CD4-positive, alpha-beta T cell (primary cell): Measurements from ENCODE around the gene KCMF1. TPM values are rescaled to one million over a fixed set of nuclear protein-coding genes. Genes with fewer than 3 reads are reported as not detected.

Experiments
- ATAC-seq: fragments of 200-7000 bp; cut with Tn5 transposase; one replicate; pipeline ENCODE4 v1.10.0; 2022; ENCODE audit warnings: mild to moderate bottlenecking; ENCODE audit not compliant: poor library complexity
- CTCF ChIA-PET: fragments of 350-600 bp; sonication (Branson Sonifier 250); formaldehyde crosslinking; loops from one replicate; lab custom pipeline; 2021; ENCODE audit warnings: antibody characterized with exemption, inconsistent platforms; lab: Charles Lee
- POLR2A ChIA-PET: fragments of 350-600 bp; sonication (Branson Sonifier 250); formaldehyde crosslinking; loops from one replicate; lab custom pipeline; 2021; ENCODE audit warnings: antibody characterized with exemption, inconsistent platforms; lab: Charles Lee
- DNase-seq, 14 experiments: peaks; one replicate each; pipeline ENCODE4 v3.0.0-alpha.2; 2013 to 2020; ENCODE audit warnings: mixed read lengths in 2 of 14
- H3K27ac ChIP-seq, 2 donors: one replicate each; pipeline versions ENCODE4 v1.5.1 to v1.7.0; 2013; ENCODE audit warnings: low read length in 2 of 2, low read depth in 1 of 2, mild to moderate bottlenecking in 1 of 2
- H3K27me3 ChIP-seq, 2 experiments: 1 replicate in 1 of 2; 2 replicates in 1 of 2; pipeline versions ENCODE4 v1.6.1 to v1.7.0; 2013; ENCODE audit warnings: low read length in 2 of 2, control low read depth in 1 of 2, mild to moderate bottlenecking in 1 of 2, moderate library complexity in 1 of 2; ENCODE audit not compliant: insufficient read depth in 2 of 2, control insufficient read depth in 1 of 2
- H3K36me3 ChIP-seq: one replicate; pipeline ENCODE4 v1.6.1; 2013; ENCODE audit warnings: low read length, control low read depth; ENCODE audit not compliant: insufficient read depth
- H3K4me1 ChIP-seq: one replicate; pipeline ENCODE4 v1.6.1; 2013; ENCODE audit warnings: low read length, control low read depth; ENCODE audit not compliant: insufficient read depth
- H3K4me3 ChIP-seq: one replicate; pipeline ENCODE4 v1.5.1; 2013; ENCODE audit warnings: mild to moderate bottlenecking, low read length, moderate library complexity
- H3K9me3 ChIP-seq, 2 experiments: 1 replicate in 1 of 2; 2 replicates in 1 of 2; pipeline versions ENCODE4 v1.6.1 to v1.7.0; 2013; ENCODE audit warnings: low read length in 2 of 2, mild to moderate bottlenecking in 2 of 2, control low read depth in 1 of 2, moderate library complexity in 1 of 2; ENCODE audit not compliant: control insufficient read depth in 1 of 2, insufficient read depth in 1 of 2
- H3K27ac Mint-ChIP-seq: one replicate; pipeline ENCODE4 v1.8.0; 2020; ENCODE audit warnings: mixed read lengths
- H3K27me3 Mint-ChIP-seq: one replicate; pipeline ENCODE4 v1.8.0; 2021; ENCODE audit warnings: mixed read lengths
- H3K36me3 Mint-ChIP-seq: one replicate; pipeline ENCODE4 v1.8.0; 2021; ENCODE audit warnings: low read depth, mixed read lengths
- H3K4me1 Mint-ChIP-seq: one replicate; pipeline ENCODE4 v1.8.0; 2021; ENCODE audit warnings: low read depth, mixed read lengths
- H3K4me3 Mint-ChIP-seq: one replicate; pipeline ENCODE4 v1.8.0; 2020; ENCODE audit warnings: mild to moderate bottlenecking, mixed read lengths
- H3K9me3 Mint-ChIP-seq: one replicate; pipeline ENCODE4 v1.8.0; 2020; ENCODE audit warnings: mixed read lengths
- intact Hi-C, 2 experiments: fragments of 100-400 bp; cut with DNase I in 1 of 2; cut with micrococcal nuclease in 1 of 2; formaldehyde crosslinking; loops; one replicate each; pipeline versions ENCODE4 v1.15.1 to v1.9.0; 2023 to 2025; cut with DNase I, micrococcal nuclease
- total RNA-seq, 174 experiments: library from RNA in 2 of 174; stranded (reverse) in 2 of 174; gene quantifications; one replicate each; pipeline ENCODE4 v1.2.3 and lab custom pipeline; 2021 to 2026
- TF ChIP-seq, protein P1 (sequence below): fragments of 200-600 bp; IDR thresholded peaks from one replicate; pipeline ENCODE4 v1.8.0; 2022; ENCODE audit warnings: antibody characterized with exemption, mild to moderate bottlenecking

Gene KCMF1
- total RNA-seq, 2 experiments from 2014 or later: 72.4 to 78.0 TPM

- H3K27me3 ChIP-seq: peaks cover 0 to 5% of the 10 kb centered on the region in 2 experiments
- no peak overlapping the region for H3K4me3 Mint-ChIP-seq
- no peaks in the 10 kb centered on the region for H3K9me3 ChIP-seq
- no peaks in the 10 kb centered on the region for H3K9me3 Mint-ChIP-seq
- TF ChIP-seq, protein P1, sequence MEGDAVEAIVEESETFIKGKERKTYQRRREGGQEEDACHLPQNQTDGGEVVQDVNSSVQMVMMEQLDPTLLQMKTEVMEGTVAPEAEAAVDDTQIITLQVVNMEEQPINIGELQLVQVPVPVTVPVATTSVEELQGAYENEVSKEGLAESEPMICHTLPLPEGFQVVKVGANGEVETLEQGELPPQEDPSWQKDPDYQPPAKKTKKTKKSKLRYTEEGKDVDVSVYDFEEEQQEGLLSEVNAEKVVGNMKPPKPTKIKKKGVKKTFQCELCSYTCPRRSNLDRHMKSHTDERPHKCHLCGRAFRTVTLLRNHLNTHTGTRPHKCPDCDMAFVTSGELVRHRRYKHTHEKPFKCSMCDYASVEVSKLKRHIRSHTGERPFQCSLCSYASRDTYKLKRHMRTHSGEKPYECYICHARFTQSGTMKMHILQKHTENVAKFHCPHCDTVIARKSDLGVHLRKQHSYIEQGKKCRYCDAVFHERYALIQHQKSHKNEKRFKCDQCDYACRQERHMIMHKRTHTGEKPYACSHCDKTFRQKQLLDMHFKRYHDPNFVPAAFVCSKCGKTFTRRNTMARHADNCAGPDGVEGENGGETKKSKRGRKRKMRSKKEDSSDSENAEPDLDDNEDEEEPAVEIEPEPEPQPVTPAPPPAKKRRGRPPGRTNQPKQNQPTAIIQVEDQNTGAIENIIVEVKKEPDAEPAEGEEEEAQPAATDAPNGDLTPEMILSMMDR: no peak
- peaks cover 34% of the 10 kb centered on the region for H3K27me3 Mint-ChIP-seq
- no peak overlapping the region for H3K27ac Mint-ChIP-seq
- H3K4me3 ChIP-seq: no peak overlapping the region
- ChIA-PET CTCF (no interaction called here), POLR2A (no interaction called here)
- DNase-seq (no peak), ATAC-seq (no peak)
- no peak overlapping the region for H3K27ac ChIP-seq
- no peaks in the 10 kb centered on the region for H3K36me3 Mint-ChIP-seq
- H3K36me3 ChIP-seq: no peaks in the 10 kb centered on the region
- intact Hi-C loops: no loop called here
- no peaks in the 10 kb centered on the region for H3K4me1 Mint-ChIP-seq
- H3K4me1 ChIP-seq: no peaks in the 10 kb centered on the region
These were observed 125.7 kb downstream of the KCMF1 start for GRCh38 chr2:85096616-85097015.

- Mint-ChIP-seq H3K4me3 (no peak overlapping the region), H3K4me1 (no peaks in the 10 kb centered on the region), H3K36me3 (no peaks in the 10 kb centered on the region), H3K27ac (no peak overlapping the region), H3K9me3 (no peaks in the 10 kb centered on the region), H3K27me3 (peaks cover 9% of the 10 kb centered on the region)
- H3K4me1 ChIP-seq: no peaks in the 10 kb centered on the region
- ATAC-seq (no peak), DNase-seq (peak in 1 of 14 experiments; percentile 1)
- H3K27ac ChIP-seq: no peak overlapping the region
- H3K27me3 ChIP-seq: no peaks in the 10 kb centered on the region
- H3K36me3 ChIP-seq: no peaks in the 10 kb centered on the region
- POLR2A ChIA-PET: no interaction called here
- H3K9me3 ChIP-seq: no peaks in the 10 kb centered on the region
- intact Hi-C loops: no loop called here
- TF ChIP-seq, protein P1: no peak
- CTCF ChIA-PET: no interaction called here
- no peak overlapping the region for H3K4me3 ChIP-seq
These were observed 133.3 kb downstream of the KCMF1 start for GRCh38 chr2:85104228-85104627.

DNA sequence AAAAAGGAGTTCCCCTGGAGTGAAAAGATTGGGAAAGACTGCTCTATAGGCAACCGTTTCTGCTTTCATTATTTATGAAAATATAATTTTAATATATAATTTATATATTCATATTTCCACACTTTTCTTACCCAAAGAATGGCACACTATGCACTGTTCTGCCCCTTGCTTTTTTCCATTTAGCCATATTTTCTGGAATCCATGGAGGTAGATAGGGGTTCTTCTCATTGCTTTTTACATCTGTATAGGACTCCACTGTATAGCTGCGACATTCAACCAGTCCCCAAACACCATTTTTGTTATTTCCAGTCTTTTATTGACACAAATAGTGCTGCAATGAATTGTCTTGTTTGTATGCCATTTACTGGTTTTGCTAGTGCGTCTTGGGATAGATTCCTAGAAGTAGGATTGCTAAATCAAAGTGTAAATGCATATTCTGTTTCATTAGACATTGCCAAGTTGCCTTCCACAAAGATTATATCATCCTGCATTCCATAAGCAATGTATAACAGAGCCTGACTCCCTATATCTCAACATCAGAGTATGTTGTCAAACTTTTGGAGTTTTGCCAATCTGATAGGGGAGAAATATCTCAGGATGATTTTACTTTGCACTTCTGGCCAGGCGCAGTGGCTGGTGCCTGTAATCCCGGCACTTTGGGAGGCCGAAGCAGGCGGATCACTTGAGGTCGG is 135.7 kb downstream of the KCMF1 start:
- H3K4me3 Mint-ChIP-seq: no peak overlapping the region
- H3K36me3 Mint-ChIP-seq: no peaks in the 10 kb centered on the region
- no peak for DNase-seq
- Histone ChIP-seq H3K4me1 (no peaks in the 10 kb centered on the region), H3K36me3 (no peaks in the 10 kb centered on the region), H3K27ac (no peak overlapping the region), H3K9me3 (no peaks in the 10 kb centered on the region), H3K4me3 (no peak overlapping the region), H3K27me3 (no peaks in the 10 kb centered on the region)
- peaks cover 9% of the 10 kb centered on the region for H3K27me3 Mint-ChIP-seq
- no peaks in the 10 kb centered on the region for H3K4me1 Mint-ChIP-seq
- H3K27ac Mint-ChIP-seq: no peak overlapping the region
- ChIA-PET POLR2A (no interaction called here), CTCF (no interaction called here)
- TF ChIP-seq, protein P1: no peak
- no peak for ATAC-seq
- intact Hi-C loops: no loop called here
- no peaks in the 10 kb centered on the region for H3K9me3 Mint-ChIP-seq

Other genes starting within 250 kb of the KCMF1 start
- 100 to 1,000 TPM; 166 to 170 TPM for gene TRABD2A, start 90.1 kb upstream of the KCMF1 start, total RNA-seq
- gene TMSB10, start 65.5 kb upstream of the KCMF1 start, total RNA-seq: 1,000 to 10,000 TPM; 1,969 to 2,001 TPM
- gene TCF7L1, start 162.2 kb downstream of the KCMF1 start, total RNA-seq: not detected